GM23338 (cell line): Measurements from ENCODE around the gene SPI1. TPM values are rescaled to one million over a fixed set of nuclear protein-coding genes. Genes with fewer than 3 reads are reported as not detected.

Source experiments
- ATAC-seq: fragments of 200-7000 bp; cut with Tn5 transposase; 3 replicates; pipeline ENCODE4 v1.9.1; 2020
- DNase-seq: peaks from one replicate; pipeline ENCODE4 v3.0.0-alpha.2; 2015; ENCODE audit warnings: low spot score
- H2AFZ ChIP-seq: fragments of 200-600 bp; sonication (generic); 2 replicates; pipeline ENCODE4 v1.8.0; 2016; ENCODE audit warnings: antibody characterized with exemption, mild to moderate bottlenecking, moderate library complexity
- H3F3A ChIP-seq: fragments of 200-600 bp; sonication (generic); replicated peaks from 2 replicates; pipeline ENCODE4 v1.8.0; 2017; ENCODE audit warnings: antibody characterized with exemption, mixed run types, low read depth
- H3K27ac ChIP-seq: fragments of 200-600 bp; sonication (generic); 2 replicates; pipeline ENCODE4 v1.6.1; 2016; ENCODE audit warnings: low read depth
- H3K27me3 ChIP-seq: fragments of 200-600 bp; sonication (generic); 2 replicates; pipeline ENCODE4 v1.8.0; 2016; ENCODE audit warnings: mild to moderate bottlenecking, mixed run types, moderate library complexity; ENCODE audit not compliant: insufficient read depth
- H3K36me3 ChIP-seq: fragments of 200-600 bp; sonication (generic); 2 replicates; pipeline ENCODE4 v1.8.0; 2016; ENCODE audit warnings: mild to moderate bottlenecking; ENCODE audit not compliant: insufficient read depth
- H3K4me1 ChIP-seq: fragments of 200-600 bp; sonication (generic); 2 replicates; pipeline ENCODE4 v1.8.0; 2016; ENCODE audit warnings: mild to moderate bottlenecking, moderate library complexity; ENCODE audit not compliant: insufficient read depth
- H3K4me2 ChIP-seq: fragments of 200-600 bp; sonication (generic); 2 replicates; pipeline ENCODE4 v1.7.1; 2017; ENCODE audit warnings: mixed run types
- H3K4me3 ChIP-seq: fragments of 200-600 bp; sonication (generic); 2 replicates; pipeline ENCODE4 v1.6.1; 2016; ENCODE audit warnings: mixed run types
- H3K79me2 ChIP-seq: fragments of 200-600 bp; sonication (generic); replicated peaks from 2 replicates; pipeline ENCODE4 v1.8.0; 2017; ENCODE audit warnings: mild to moderate bottlenecking; ENCODE audit not compliant: insufficient read depth
- H3K9me2 ChIP-seq: fragments of 200-600 bp; sonication (generic); 2 replicates; pipeline ENCODE4 v1.8.0; 2017; ENCODE audit not compliant: insufficient read depth
- H4K20me1 ChIP-seq: fragments of 200-600 bp; sonication (generic); replicated peaks from 2 replicates; pipeline ENCODE4 v1.8.0; 2017; ENCODE audit warnings: mild to moderate bottlenecking; ENCODE audit not compliant: insufficient read depth
- H3K27ac Mint-ChIP-seq: 2 replicates; pipeline ENCODE4 v1.8.0; 2020; ENCODE audit warnings: inconsistent platforms, mild to moderate bottlenecking, moderate library complexity, mixed read lengths
- H3K27me3 Mint-ChIP-seq: 3 replicates; pipeline ENCODE4 v1.8.0; 2022; ENCODE audit warnings: low read depth, mild to moderate bottlenecking, moderate library complexity, mixed read lengths, inconsistent platforms; ENCODE audit not compliant: insufficient read depth, poor library complexity
- H3K36me3 Mint-ChIP-seq: 3 replicates; pipeline ENCODE4 v1.8.0; 2021; ENCODE audit warnings: low read depth, mild to moderate bottlenecking, inconsistent platforms, moderate library complexity, mixed read lengths
- H3K4me1 Mint-ChIP-seq: 3 replicates; pipeline ENCODE4 v1.8.0; 2020; ENCODE audit warnings: mild to moderate bottlenecking, inconsistent platforms, mixed read lengths
- H3K4me3 Mint-ChIP-seq: 3 replicates; pipeline ENCODE4 v1.8.0; 2021; ENCODE audit warnings: moderate library complexity, mild to moderate bottlenecking, inconsistent platforms, mixed read lengths
- H3K9me3 Mint-ChIP-seq: 3 replicates; pipeline ENCODE4 v1.8.0; 2020; ENCODE audit warnings: moderate library complexity, mild to moderate bottlenecking, inconsistent platforms, mixed read lengths
- CREB1 ChIP-seq: fragments of 250-450 bp; sonication (Bioruptor Pico); IDR thresholded peaks from 2 replicates; pipeline ENCODE4 v1.5.0; 2020; ENCODE audit warnings: low read depth, mild to moderate bottlenecking, moderate library complexity
- CTCF ChIP-seq, 2 experiments: fragments of 200-600 bp in 1 of 2; sonication (generic) in 1 of 2; conservative IDR thresholded peaks; 2 replicates each; pipeline versions ENCODE4 v1.5.1 to v1.6.1; 2016 to 2017; ENCODE audit warnings: antibody characterized with exemption in 2 of 2, low read depth in 2 of 2, mild to moderate bottlenecking in 2 of 2, moderate library complexity in 1 of 2
- ETS1 ChIP-seq: IDR thresholded peaks from 2 replicates; pipeline ENCODE4 v1.6.1; 2016; ENCODE audit warnings: antibody characterized with exemption
- EZH2 ChIP-seq: fragments of 200-600 bp; sonication (generic); IDR thresholded peaks from one replicate; pipeline ENCODE4 v1.8.0; 2017; ENCODE audit warnings: antibody characterized with exemption, mild to moderate bottlenecking, low read depth; ENCODE audit not compliant: unreplicated experiment
- EZH2phosphoT487 ChIP-seq: fragments of 200-600 bp; sonication (generic); IDR thresholded peaks from one replicate; pipeline ENCODE4 v1.8.1; 2018; ENCODE audit warnings: antibody characterized with exemption; ENCODE audit not compliant: unreplicated experiment
- JUNB ChIP-seq: IDR thresholded peaks from one replicate; pipeline ENCODE4 v1.6.1; 2016; ENCODE audit warnings: antibody characterized with exemption; ENCODE audit not compliant: unreplicated experiment
- POLR2AphosphoS5 ChIP-seq: IDR thresholded peaks from 2 replicates; pipeline ENCODE4 v1.6.1; 2016; ENCODE audit warnings: antibody characterized with exemption, low read depth
- STAT1 ChIP-seq: IDR thresholded peaks from one replicate; pipeline ENCODE4 v1.6.1; 2016; ENCODE audit warnings: antibody characterized with exemption; ENCODE audit not compliant: unreplicated experiment
- ZNF114 ChIP-seq: fragments of 250-450 bp; sonication (Bioruptor Pico); IDR thresholded peaks from 2 replicates; pipeline ENCODE4 v1.5.0; 2020; ENCODE audit warnings: mild to moderate bottlenecking, moderate library complexity
- ZNF331 ChIP-seq: fragments of 250-450 bp; sonication (Bioruptor Pico); IDR thresholded peaks from 2 replicates; pipeline ENCODE4 v1.5.0; 2020; ENCODE audit warnings: low read depth, mild to moderate bottlenecking, moderate library complexity
- polyA plus RNA-seq: library from polyadenylated mRNA; unstranded; fragments of >200 nt; fragmentation: Nextera tagmentation; extraction: Ambion mirVana; gene quantifications from 2 replicates; pipeline ENCODE4 v1.2.1, GENCODE V29; 2016
- total RNA-seq: library from RNA; depleted of rRNA; stranded (reverse); fragments of >200 nt; shearing (Covaris generic); gene quantifications from 2 replicates; pipeline ENCODE4 v1.2.3, GENCODE V29; 2014
- TF ChIP-seq, protein P1 (sequence below): fragments of 250-450 bp; sonication (Bioruptor Pico); IDR thresholded peaks from 2 replicates; pipeline ENCODE4 v1.5.0; 2020; ENCODE audit warnings: mild to moderate bottlenecking, moderate library complexity
- TF ChIP-seq, protein P2 (sequence below): IDR thresholded peaks from one replicate; pipeline ENCODE4 v1.6.1; 2018; ENCODE audit warnings: antibody characterized with exemption; ENCODE audit not compliant: unreplicated experiment

SPI1 gene
- total and polyA plus RNA-seq, 2 experiments from 2014 or later, result 0.23 TPM; not detected in 1

DNA sequence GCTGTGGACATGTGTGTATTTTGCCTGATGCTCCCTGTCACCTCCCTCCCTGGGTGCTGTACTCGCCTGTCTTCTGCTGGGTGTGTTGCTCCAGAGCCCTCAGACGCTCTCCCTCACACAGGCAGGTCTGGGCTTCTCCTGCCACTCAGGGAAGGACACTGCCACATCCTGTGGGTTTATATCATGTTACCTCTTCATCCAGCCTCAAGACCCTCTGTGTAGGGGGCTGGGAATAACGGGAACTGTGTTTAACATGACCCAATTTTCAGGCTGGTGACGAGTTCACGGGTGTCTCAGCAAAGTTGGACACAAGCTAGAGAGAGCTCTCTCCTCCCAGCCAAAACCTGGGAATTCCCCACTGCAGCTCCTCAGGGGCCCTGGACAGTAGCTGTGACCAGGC lies 50.4 kb downstream of the SPI1 start (continued):
- TF ChIP-seq, protein P1, sequence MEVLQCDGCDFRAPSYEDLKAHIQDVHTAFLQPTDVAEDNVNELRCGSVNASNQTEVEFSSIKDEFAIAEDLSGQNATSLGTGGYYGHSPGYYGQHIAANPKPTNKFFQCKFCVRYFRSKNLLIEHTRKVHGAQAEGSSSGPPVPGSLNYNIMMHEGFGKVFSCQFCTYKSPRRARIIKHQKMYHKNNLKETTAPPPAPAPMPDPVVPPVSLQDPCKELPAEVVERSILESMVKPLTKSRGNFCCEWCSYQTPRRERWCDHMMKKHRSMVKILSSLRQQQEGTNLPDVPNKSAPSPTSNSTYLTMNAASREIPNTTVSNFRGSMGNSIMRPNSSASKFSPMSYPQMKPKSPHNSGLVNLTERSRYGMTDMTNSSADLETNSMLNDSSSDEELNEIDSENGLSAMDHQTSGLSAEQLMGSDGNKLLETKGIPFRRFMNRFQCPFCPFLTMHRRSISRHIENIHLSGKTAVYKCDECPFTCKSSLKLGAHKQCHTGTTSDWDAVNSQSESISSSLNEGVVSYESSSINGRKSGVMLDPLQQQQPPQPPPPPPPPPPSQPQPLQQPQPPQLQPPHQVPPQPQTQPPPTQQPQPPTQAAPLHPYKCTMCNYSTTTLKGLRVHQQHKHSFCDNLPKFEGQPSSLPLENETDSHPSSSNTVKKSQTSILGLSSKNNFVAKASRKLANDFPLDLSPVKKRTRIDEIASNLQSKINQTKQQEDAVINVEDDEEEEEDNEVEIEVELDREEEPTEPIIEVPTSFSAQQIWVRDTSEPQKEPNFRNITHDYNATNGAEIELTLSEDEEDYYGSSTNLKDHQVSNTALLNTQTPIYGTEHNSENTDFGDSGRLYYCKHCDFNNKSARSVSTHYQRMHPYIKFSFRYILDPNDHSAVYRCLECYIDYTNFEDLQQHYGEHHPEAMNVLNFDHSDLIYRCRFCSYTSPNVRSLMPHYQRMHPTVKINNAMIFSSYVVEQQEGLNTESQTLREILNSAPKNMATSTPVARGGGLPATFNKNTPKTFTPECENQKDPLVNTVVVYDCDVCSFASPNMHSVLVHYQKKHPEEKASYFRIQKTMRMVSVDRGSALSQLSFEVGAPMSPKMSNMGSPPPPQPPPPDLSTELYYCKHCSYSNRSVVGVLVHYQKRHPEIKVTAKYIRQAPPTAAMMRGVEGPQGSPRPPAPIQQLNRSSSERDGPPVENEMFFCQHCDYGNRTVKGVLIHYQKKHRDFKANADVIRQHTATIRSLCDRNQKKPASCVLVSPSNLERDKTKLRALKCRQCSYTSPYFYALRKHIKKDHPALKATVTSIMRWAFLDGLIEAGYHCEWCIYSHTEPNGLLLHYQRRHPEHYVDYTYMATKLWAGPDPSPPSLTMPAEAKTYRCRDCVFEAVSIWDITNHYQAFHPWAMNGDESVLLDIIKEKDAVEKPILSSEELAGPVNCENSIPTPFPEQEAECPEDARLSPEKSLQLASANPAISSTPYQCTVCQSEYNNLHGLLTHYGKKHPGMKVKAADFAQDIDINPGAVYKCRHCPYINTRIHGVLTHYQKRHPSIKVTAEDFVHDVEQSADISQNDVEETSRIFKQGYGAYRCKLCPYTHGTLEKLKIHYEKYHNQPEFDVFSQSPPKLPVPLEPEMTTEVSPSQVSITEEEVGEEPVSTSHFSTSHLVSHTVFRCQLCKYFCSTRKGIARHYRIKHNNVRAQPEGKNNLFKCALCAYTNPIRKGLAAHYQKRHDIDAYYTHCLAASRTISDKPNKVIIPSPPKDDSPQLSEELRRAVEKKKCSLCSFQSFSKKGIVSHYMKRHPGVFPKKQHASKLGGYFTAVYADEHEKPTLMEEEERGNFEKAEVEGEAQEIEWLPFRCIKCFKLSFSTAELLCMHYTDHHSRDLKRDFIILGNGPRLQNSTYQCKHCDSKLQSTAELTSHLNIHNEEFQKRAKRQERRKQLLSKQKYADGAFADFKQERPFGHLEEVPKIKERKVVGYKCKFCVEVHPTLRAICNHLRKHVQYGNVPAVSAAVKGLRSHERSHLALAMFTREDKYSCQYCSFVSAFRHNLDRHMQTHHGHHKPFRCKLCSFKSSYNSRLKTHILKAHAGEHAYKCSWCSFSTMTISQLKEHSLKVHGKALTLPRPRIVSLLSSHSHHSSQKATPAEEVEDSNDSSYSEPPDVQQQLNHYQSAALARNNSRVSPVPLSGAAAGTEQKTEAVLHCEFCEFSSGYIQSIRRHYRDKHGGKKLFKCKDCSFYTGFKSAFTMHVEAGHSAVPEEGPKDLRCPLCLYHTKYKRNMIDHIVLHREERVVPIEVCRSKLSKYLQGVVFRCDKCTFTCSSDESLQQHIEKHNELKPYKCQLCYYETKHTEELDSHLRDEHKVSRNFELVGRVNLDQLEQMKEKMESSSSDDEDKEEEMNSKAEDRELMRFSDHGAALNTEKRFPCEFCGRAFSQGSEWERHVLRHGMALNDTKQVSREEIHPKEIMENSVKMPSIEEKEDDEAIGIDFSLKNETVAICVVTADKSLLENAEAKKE (CRISPR knock-in tag), result no peak
- no peak for TF ChIP-seq STAT1

DNA sequence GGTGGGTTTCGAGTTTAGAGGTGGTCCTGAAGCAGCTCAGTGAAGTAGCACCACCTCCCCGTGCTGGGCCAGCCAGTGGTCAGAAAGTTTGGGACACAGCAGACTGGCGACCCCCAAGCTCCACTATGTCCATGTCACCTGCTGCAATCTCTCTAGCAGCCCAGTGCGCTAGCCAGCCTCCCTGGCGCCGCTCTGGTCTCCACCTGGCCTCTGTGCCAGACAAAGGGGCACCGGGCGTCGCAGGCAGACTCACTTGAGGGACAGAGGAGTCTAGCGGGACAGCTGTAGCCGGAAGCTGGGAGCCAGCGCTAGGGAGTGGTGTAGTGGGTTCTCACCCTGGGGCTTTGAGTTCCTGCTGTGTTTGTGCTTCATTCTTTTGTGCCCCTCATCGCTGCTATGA lies 51.3 kb downstream of the SPI1 start:
- Histone ChIP-seq H3K36me3 (no peaks in the 10 kb centered on the region), H3K4me3 (no peak overlapping the region)
- H3K4me3 Mint-ChIP-seq, result no peak overlapping the region
- TF ChIP-seq ETS1, result no peak
- TF ChIP-seq ZNF331 (CRISPR knock-in tag), result no peak
- TF ChIP-seq, protein P2, sequence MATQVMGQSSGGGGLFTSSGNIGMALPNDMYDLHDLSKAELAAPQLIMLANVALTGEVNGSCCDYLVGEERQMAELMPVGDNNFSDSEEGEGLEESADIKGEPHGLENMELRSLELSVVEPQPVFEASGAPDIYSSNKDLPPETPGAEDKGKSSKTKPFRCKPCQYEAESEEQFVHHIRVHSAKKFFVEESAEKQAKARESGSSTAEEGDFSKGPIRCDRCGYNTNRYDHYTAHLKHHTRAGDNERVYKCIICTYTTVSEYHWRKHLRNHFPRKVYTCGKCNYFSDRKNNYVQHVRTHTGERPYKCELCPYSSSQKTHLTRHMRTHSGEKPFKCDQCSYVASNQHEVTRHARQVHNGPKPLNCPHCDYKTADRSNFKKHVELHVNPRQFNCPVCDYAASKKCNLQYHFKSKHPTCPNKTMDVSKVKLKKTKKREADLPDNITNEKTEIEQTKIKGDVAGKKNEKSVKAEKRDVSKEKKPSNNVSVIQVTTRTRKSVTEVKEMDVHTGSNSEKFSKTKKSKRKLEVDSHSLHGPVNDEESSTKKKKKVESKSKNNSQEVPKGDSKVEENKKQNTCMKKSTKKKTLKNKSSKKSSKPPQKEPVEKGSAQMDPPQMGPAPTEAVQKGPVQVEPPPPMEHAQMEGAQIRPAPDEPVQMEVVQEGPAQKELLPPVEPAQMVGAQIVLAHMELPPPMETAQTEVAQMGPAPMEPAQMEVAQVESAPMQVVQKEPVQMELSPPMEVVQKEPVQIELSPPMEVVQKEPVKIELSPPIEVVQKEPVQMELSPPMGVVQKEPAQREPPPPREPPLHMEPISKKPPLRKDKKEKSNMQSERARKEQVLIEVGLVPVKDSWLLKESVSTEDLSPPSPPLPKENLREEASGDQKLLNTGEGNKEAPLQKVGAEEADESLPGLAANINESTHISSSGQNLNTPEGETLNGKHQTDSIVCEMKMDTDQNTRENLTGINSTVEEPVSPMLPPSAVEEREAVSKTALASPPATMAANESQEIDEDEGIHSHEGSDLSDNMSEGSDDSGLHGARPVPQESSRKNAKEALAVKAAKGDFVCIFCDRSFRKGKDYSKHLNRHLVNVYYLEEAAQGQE, result no peak
- no peak for TF ChIP-seq EZH2
- TF ChIP-seq CTCF (conservative IDR thresholded peaks at IDR 0.05; ENCODE audit: low read depth in 2 of 2), result no peak
- no peak for TF ChIP-seq ZNF114
- TF ChIP-seq POLR2AphosphoS5, result no peak
- TF ChIP-seq STAT1, result no peak
- TF ChIP-seq CREB1 (CRISPR knock-in tag), result no peak
- no peak for TF ChIP-seq JUNB
- TF ChIP-seq EZH2phosphoT487, result no peak

More for the DNA sequence above, 51.3 kb downstream of the SPI1 start:
- H3K27ac ChIP-seq, result no peak overlapping the region
- no peaks in the 10 kb centered on the region for H3K4me1 ChIP-seq
- no peaks in the 10 kb centered on the region; the same call in 1 of the 2 replicates for H4K20me1 ChIP-seq
- H3K79me2 ChIP-seq, result no peaks in the 10 kb centered on the region
- H3F3A ChIP-seq, result no peaks in the 10 kb centered on the region
- no peaks in the 10 kb centered on the region for H3K27me3 ChIP-seq
- DNase-seq, result no peak
- no peak overlapping the region for H2AFZ ChIP-seq
- Mint-ChIP-seq H3K27ac (no peak overlapping the region), H3K4me1 (no peaks in the 10 kb centered on the region), H3K9me3 (no peaks in the 10 kb centered on the region), H3K36me3 (peaks cover 24% of the 10 kb centered on the region), H3K27me3 (peaks cover 11% of the 10 kb centered on the region)
- H3K9me2 ChIP-seq, result no peaks in the 10 kb centered on the region
- H3K4me2 ChIP-seq, result no peak overlapping the region
- no peak for ATAC-seq
